Lower leg skin (tissue), 4 donors: ENCODE results near the gene TMEM217. TPM values are rescaled to one million over a fixed set of nuclear protein-coding genes. Genes with fewer than 3 reads are reported as not detected.

Experiments used
- DNase-seq, 2 donors: peaks; one replicate each; pipeline ENCODE4 v3.0.0-alpha.2; 2019; ENCODE audit warnings: low spot score in 2 of 2
- H3K4me3 ChIP-seq: fragments of 200-600 bp; sonication (generic); 2 replicates; pipeline ENCODE4 v1.5.1; 2017; ENCODE audit warnings: mild to moderate bottlenecking, low read depth; ENCODE audit not compliant: poor library complexity, severe bottlenecking
- POLR2A ChIP-seq, 2 donors: fragments of 450-650 bp; IDR thresholded peaks; one replicate each; pipeline ENCODE4 v1.6.1; 2016 to 2017; ENCODE audit warnings: antibody characterized with exemption in 2 of 2, mild to moderate bottlenecking in 1 of 2, moderate library complexity in 1 of 2
- WGBS, 2 donors: methylation state at CpG; one replicate each; pipeline ENCODE4 v1.1.5; 2018; 5-methylcytosine and 5-hydroxymethylcytosine counted together
- intact Hi-C: fragments of 100-400 bp; cut with DNase I; formaldehyde crosslinking; loops from one replicate; pipeline ENCODE4 v1.15.0; 2023; ENCODE audit warnings: low total_unique reads
- total RNA-seq, 4 donors: library from RNA; depleted of rRNA; stranded (reverse); fragments of >200 nt; gene quantifications; one replicate each; pipeline ENCODE4 v1.1.0, GENCODE V29; 2016
- TF ChIP-seq, protein P1 (sequence below), 3 donors: fragments of 450-650 bp; IDR thresholded peaks; one replicate each; pipeline ENCODE4 v1.5.1; 2016; ENCODE audit warnings: antibody characterized with exemption in 3 of 3, mild to moderate bottlenecking in 3 of 3, moderate library complexity in 2 of 3

The TMEM217 gene
- total RNA-seq, 4 donors from 2014 or later: 0.46 to 2.3 (median 1.0) TPM

DNA sequence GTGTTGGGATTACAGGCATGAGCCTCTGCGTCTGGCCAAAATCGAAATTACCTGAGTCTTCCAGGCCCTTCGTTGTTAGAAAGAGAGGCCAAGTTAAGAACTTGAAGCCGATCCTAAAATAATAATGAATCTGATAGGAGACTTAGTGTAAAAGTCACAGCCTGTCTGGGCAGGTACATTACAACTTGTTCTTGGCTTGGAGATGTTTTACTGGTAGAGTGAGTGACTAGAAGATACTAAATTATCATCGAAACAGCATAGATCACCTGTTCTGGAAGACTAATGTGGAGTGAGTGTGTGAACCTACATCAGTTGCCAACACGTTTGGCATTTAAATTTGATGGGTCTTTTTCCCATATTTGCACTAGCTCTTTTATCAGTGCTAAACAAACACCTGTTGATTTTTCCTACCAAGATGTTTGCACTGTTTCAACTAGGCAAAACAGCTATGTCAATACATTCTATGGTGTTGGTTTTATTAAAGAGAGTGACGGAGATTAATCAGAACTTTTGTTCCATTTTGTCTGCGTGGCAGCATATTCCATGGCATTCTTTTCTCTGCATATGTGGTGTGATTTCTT is 4.6 kb upstream of the TMEM217 start:
- H3K4me3 ChIP-seq: no peak overlapping the region
- DNase-seq: no peak
- no peak for TF ChIP-seq POLR2A (IDR thresholded peaks at IDR 0.05)
- TF ChIP-seq, protein P1, sequence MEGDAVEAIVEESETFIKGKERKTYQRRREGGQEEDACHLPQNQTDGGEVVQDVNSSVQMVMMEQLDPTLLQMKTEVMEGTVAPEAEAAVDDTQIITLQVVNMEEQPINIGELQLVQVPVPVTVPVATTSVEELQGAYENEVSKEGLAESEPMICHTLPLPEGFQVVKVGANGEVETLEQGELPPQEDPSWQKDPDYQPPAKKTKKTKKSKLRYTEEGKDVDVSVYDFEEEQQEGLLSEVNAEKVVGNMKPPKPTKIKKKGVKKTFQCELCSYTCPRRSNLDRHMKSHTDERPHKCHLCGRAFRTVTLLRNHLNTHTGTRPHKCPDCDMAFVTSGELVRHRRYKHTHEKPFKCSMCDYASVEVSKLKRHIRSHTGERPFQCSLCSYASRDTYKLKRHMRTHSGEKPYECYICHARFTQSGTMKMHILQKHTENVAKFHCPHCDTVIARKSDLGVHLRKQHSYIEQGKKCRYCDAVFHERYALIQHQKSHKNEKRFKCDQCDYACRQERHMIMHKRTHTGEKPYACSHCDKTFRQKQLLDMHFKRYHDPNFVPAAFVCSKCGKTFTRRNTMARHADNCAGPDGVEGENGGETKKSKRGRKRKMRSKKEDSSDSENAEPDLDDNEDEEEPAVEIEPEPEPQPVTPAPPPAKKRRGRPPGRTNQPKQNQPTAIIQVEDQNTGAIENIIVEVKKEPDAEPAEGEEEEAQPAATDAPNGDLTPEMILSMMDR (IDR thresholded peaks at IDR 0.05): no peak
- intact Hi-C loops: no loop called here
- WGBS, 2 donors: 49 to 69% methylated on average over 8 of the region's 8 CpGs

DNA sequence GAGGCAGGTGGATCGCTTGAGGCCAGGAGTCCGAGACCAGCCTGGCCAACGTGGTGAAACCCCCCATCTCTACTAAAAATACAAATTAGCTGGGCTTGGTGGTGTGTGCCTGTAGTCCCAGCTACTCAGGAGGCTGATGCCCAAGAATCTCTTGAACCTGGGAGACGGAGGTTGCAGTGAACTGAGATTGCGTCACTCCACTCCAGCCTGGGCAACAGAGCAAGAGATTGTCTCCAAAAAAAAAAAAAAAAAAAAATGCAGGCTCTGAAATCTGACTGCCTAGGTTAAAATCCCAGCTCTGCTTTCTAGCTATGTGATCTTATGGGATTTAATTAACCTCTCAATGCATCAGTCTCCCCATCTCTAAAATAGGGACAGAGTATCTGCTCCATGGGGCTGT is 3.3 kb upstream of the TMEM217 start:
- DNase-seq: no peak
- WGBS, 2 donors: 83 to 93% methylated on average over 5 of the region's 5 CpGs
- intact Hi-C loops: no loop called here
- TF ChIP-seq, protein P1 (IDR thresholded peaks at IDR 0.05): no peak
- TF ChIP-seq POLR2A (IDR thresholded peaks at IDR 0.05): no peak
- no peak overlapping the region for H3K4me3 ChIP-seq

- intact Hi-C loops: no loop called here
- H3K4me3 ChIP-seq: no peak overlapping the region
- TF ChIP-seq, protein P1 (IDR thresholded peaks at IDR 0.05): no peak
- no peak for TF ChIP-seq POLR2A (IDR thresholded peaks at IDR 0.05)
- no peak for DNase-seq
- 91 to 100% methylated on average over 1 of the region's 1 CpG for WGBS, 2 donors
These were observed 2.5 kb upstream of the TMEM217 start for GRCh38 chr6:37260444-37260843.

- TF ChIP-seq POLR2A (IDR thresholded peaks at IDR 0.05): no peak
- TF ChIP-seq, protein P1 (IDR thresholded peaks at IDR 0.05): no peak
- intact Hi-C loops: no loop called here
- 60 to 70% methylated on average over 2 of the region's 2 CpGs for WGBS, 2 donors
- no peak for DNase-seq
- H3K4me3 ChIP-seq: no peak overlapping the region
These were observed 2.1 kb upstream of the TMEM217 start for GRCh38 chr6:37260040-37260439.

DNA sequence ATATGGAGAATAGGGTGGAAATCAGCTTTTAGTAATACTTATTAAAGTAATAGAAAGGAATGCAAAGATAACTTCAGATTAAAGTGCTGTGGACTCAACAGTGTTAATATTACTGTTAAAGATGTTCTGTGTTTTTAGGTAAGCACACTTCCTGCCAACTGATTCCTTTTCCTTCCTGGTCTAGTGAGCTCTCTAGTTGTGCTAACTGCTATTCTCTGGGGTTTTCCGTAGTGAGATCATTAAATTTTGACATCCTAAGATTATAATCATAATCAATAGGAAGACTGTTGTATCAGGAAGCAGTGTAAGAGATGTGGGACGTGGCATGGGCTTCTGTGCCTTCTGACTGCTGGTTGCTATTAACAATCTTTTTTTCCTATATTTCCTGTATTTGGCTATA is 1.2 kb upstream of the TMEM217 start:
- TF ChIP-seq POLR2A (IDR thresholded peaks at IDR 0.05): no peak
- TF ChIP-seq, protein P1 (IDR thresholded peaks at IDR 0.05): no peak
- intact Hi-C loops: no loop called here
- DNase-seq: no peak
- H3K4me3 ChIP-seq: no peak overlapping the region
- WGBS, 2 donors: 31 to 42% methylated on average over 2 of the region's 2 CpGs
